Lower lobe of right lung (tissue), 2 donors: ENCODE data around the gene PKMYT1. TPM values are rescaled to one million over a fixed set of nuclear protein-coding genes. Genes with fewer than 3 reads are reported as not detected.

Experiments used
- ATAC-seq, 2 donors: fragments of 200-7000 bp; cut with Tn5 transposase; one replicate each; pipeline ENCODE4 v1.9.1; 2020 to 2022; ENCODE audit warnings: mild to moderate bottlenecking in 2 of 2, moderate library complexity in 2 of 2
- DNase-seq: peaks from one replicate; pipeline ENCODE4 v3.0.0-alpha.2; 2020
- H3K27ac ChIP-seq: fragments of 200-600 bp; one replicate; pipeline ENCODE4 v1.8.0; 2022
- H3K27me3 ChIP-seq: fragments of 200-600 bp; one replicate; pipeline ENCODE4 v1.8.0; 2022; ENCODE audit warnings: low read depth
- H3K36me3 ChIP-seq: fragments of 200-600 bp; one replicate; pipeline ENCODE4 v1.8.0; 2022; ENCODE audit warnings: mild to moderate bottlenecking
- H3K4me1 ChIP-seq: fragments of 200-600 bp; one replicate; pipeline ENCODE4 v1.8.0; 2022
- H3K4me3 ChIP-seq: fragments of 200-600 bp; one replicate; pipeline ENCODE4 v1.8.0; 2022; ENCODE audit warnings: mild to moderate bottlenecking
- H3K9me3 ChIP-seq: fragments of 200-600 bp; one replicate; pipeline ENCODE4 v1.8.0; 2022
- intact Hi-C: fragments of 100-400 bp; cut with DNase I; formaldehyde crosslinking; loops from one replicate; pipeline ENCODE4 v1.11.0; 2022
- long read RNA-seq: library from polyadenylated mRNA; unstranded; transcript quantifications from one replicate; pipeline ENCODE4 v2.0.0, GENCODE V29; 2021
- total RNA-seq: library from RNA; stranded (reverse); fragmentation: NEBNext Ultra II Directional; extraction: Animal tissue kit (Norgen Biotek cat#: 25700); gene quantifications from one replicate; pipeline ENCODE4 v1.2.1, GENCODE V29; 2021
- TF ChIP-seq, protein P1 (sequence below): fragments of 200-600 bp; IDR thresholded peaks from one replicate; pipeline ENCODE4 v1.8.0; 2022; ENCODE audit warnings: antibody characterized with exemption, mild to moderate bottlenecking
- donor health status: DM: no; HTN: yes; CAD: no; lungs with severe emphysema.

Gene PKMYT1
- total RNA-seq, result 4.0 TPM
- long read RNA-seq, partial matches to known transcripts, result 0 of 5 reads
- long read RNA-seq, other reads (novel, unspliced or antisense), result 0 of 5 reads

GRCh38 chr16:2980227-2981176 is at the start of gene PKMYT1:
Gene PKMYT1 (minus strand): TSS chr16:2980446. CDS start chr16:2979657, 789 bp downstream.
- DNase-seq (peak; percentile 94), ATAC-seq (peak; percentile 96)
- no peaks in the 10 kb centered on the region for H3K36me3 ChIP-seq
- intact Hi-C loops, result no loop called here
- peaks cover 33% of the 10 kb centered on the region for H3K4me1 ChIP-seq
- H3K4me3 ChIP-seq, result peak within 1 kb of the TSS; percentile 67
- H3K27ac ChIP-seq, result peak within 1 kb of the TSS; percentile 87
- H3K9me3 ChIP-seq, result no peaks in the 10 kb centered on the region
- TF ChIP-seq, protein P1, sequence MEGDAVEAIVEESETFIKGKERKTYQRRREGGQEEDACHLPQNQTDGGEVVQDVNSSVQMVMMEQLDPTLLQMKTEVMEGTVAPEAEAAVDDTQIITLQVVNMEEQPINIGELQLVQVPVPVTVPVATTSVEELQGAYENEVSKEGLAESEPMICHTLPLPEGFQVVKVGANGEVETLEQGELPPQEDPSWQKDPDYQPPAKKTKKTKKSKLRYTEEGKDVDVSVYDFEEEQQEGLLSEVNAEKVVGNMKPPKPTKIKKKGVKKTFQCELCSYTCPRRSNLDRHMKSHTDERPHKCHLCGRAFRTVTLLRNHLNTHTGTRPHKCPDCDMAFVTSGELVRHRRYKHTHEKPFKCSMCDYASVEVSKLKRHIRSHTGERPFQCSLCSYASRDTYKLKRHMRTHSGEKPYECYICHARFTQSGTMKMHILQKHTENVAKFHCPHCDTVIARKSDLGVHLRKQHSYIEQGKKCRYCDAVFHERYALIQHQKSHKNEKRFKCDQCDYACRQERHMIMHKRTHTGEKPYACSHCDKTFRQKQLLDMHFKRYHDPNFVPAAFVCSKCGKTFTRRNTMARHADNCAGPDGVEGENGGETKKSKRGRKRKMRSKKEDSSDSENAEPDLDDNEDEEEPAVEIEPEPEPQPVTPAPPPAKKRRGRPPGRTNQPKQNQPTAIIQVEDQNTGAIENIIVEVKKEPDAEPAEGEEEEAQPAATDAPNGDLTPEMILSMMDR, result no peak
- H3K27me3 ChIP-seq, result peaks cover 4% of the 10 kb centered on the region

DNA sequence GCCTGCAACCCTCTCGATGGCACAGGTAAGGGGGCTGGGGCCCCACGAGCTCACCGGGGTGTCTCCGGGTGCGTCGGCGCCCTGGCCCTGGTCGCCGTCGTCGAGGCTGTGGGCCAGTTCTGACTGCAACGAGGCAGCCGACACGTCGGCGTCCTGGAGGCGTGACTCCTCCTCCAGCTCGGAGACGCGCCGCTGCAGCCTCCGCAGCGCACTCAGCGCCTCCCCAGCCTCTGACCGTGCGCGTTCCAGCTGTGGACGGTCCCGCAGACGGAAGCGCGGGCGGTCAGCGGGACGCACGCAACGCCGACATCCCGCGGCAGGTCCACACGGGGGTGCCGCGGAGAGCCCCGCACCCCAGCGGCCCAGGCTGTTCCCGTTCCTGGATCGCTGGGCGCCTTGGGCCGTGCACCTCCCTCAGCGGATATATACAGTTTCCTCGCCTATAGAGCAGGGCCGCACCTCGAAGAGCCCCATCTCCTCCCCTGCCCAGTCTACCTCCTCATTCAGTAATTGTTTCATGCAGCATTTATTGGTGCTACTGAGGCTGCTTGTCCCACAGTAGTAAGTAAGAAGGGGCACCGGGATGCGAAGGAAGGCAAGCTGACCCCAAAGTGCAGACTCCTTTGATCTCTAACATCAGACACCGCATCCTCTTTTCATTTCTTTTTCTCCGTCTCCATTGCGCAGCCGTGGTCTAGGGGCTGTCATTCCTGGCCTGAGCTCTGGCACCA is 49.4 kb upstream of the PKMYT1 start:
- peak overlapping the region; percentile 27 for H3K4me3 ChIP-seq
- H3K27ac ChIP-seq, result no peak overlapping the region
- peaks cover 56% of the 10 kb centered on the region for H3K27me3 ChIP-seq
- no peak for ATAC-seq
- peaks cover 26% of the 10 kb centered on the region for H3K4me1 ChIP-seq
- H3K36me3 ChIP-seq, result peaks cover 18% of the 10 kb centered on the region
- H3K9me3 ChIP-seq, result no peaks in the 10 kb centered on the region
- DNase-seq, result no peak
- intact Hi-C loops, result no loop called here
- TF ChIP-seq, protein P1, result no peak

DNA sequence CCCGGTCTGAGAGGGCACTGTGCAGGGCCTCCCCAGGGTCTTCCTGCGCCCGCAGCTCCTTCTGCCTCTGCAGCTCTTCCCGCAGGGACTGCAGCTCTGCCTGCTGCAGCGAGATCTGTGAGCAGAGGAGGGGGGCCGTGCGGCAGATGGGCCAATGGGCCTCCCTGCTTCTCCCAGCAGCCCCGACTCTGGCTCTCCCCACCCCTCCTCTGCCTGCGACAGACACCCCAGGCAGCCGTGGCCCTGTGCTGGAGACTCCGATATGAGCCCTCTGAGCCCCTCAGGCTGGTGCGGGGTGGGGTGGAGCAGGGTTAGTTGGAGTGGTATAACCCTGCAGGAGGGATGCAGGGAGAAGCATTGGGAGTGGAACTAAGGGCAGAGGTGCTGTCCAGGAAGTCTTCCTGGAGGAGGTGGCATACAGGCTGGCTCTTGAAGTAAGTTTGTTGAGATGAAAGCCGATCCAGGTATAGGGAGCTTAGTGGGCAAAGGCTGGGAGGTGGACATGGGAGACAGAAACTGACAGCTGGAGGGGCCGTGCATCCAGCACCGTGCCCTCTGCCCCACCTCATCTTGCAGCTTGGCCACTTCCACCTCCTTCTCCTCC is 48.6 kb upstream of the PKMYT1 start:
- no peak for ATAC-seq
- no peak for DNase-seq

GRCh38 chr16:3027983-3028715 is 47.9 kb upstream of the PKMYT1 start:
- DNase-seq (peak; percentile 91), ATAC-seq (peak; percentile 63 to 78)
- H3K4me3 ChIP-seq, result no peak overlapping the region
- peaks cover 18% of the 10 kb centered on the region for H3K36me3 ChIP-seq
- TF ChIP-seq, protein P1, result peak; percentile 77
- H3K27ac ChIP-seq, result no peak overlapping the region
- H3K9me3 ChIP-seq, result no peaks in the 10 kb centered on the region
- peaks cover 36% of the 10 kb centered on the region for H3K4me1 ChIP-seq
- H3K27me3 ChIP-seq, result peaks cover 43% of the 10 kb centered on the region
- intact Hi-C loops, result no loop called here

More for the DNA sequence above, 48.6 kb upstream of the PKMYT1 start:
- intact Hi-C loops, result no loop called here
- no peak overlapping the region for H3K27ac ChIP-seq
- no peaks in the 10 kb centered on the region for H3K9me3 ChIP-seq
- H3K27me3 ChIP-seq, result peaks cover 48% of the 10 kb centered on the region
- TF ChIP-seq, protein P1, result no peak
- peaks cover 18% of the 10 kb centered on the region for H3K36me3 ChIP-seq
- H3K4me1 ChIP-seq, result peaks cover 31% of the 10 kb centered on the region
- no peak overlapping the region for H3K4me3 ChIP-seq

- no peak overlapping the region for H3K4me3 ChIP-seq
- intact Hi-C loops, result no loop called here
- TF ChIP-seq, protein P1, result no peak
- peaks cover 18% of the 10 kb centered on the region for H3K36me3 ChIP-seq
- H3K27me3 ChIP-seq, result peaks cover 36% of the 10 kb centered on the region
- DNase-seq (no peak), ATAC-seq (no peak)
- H3K9me3 ChIP-seq, result no peaks in the 10 kb centered on the region
- H3K4me1 ChIP-seq, result peaks cover 43% of the 10 kb centered on the region
- H3K27ac ChIP-seq, result no peak overlapping the region
Observed at GRCh38 chr16:3027489-3027795, 47.2 kb upstream of the PKMYT1 start.
